Islet precursor cell (in vitro differentiated cells): ENCODE data around the gene DOCK8.
"Not testable (repeated sequence)": the region's sequence is repeated elsewhere in the genome, so short reads cannot be mapped to it uniquely, and the experiment has no call there.

Experiments
- DNase-seq: peaks from one replicate; pipeline ENCODE4 v3.0.0-alpha.2; 2018

DOCK8 gene

GRCh38 chr9:373759-374206 lies 159.1 kb downstream of the DOCK8 start:
- no peak for DNase-seq

- DNase-seq = no peak
Measured at GRCh38 chr9:374736-375135, 160.1 kb downstream of the DOCK8 start.

GRCh38 chr9:376115-376514 lies 161.4 kb downstream of the DOCK8 start:
- DNase-seq = no peak

GRCh38 chr9:378263-378662 lies 163.6 kb downstream of the DOCK8 start:
- DNase-seq = no peak

- no peak for DNase-seq
Measured at GRCh38 chr9:382383-382782, 167.7 kb downstream of the DOCK8 start.

GRCh38 chr9:385818-386398 lies 171.2 kb downstream of the DOCK8 start:
- peak; percentile 78 for DNase-seq

- DNase-seq = no peak
Measured at GRCh38 chr9:389159-389558, 174.5 kb downstream of the DOCK8 start.

GRCh38 chr9:389758-390157 lies 175.1 kb downstream of the DOCK8 start:
- no peak for DNase-seq

GRCh38 chr9:392077-392804 lies 177.6 kb downstream of the DOCK8 start:
- no peak for DNase-seq

GRCh38 chr9:394347-395052 lies 179.8 kb downstream of the DOCK8 start:
- DNase-seq = no peak

GRCh38 chr9:396396-396795 lies 181.7 kb downstream of the DOCK8 start:
- no peak for DNase-seq

GRCh38 chr9:398085-398484 lies 183.4 kb downstream of the DOCK8 start:
- DNase-seq = no peak

- no peak for DNase-seq
Measured at GRCh38 chr9:401223-401622, 186.6 kb downstream of the DOCK8 start.

- DNase-seq = no peak
Measured at GRCh38 chr9:404234-404633, 189.6 kb downstream of the DOCK8 start.

GRCh38 chr9:405341-405740 lies 190.7 kb downstream of the DOCK8 start:
- no peak for DNase-seq

- DNase-seq = no peak
Measured at GRCh38 chr9:406886-407654, 192.4 kb downstream of the DOCK8 start.

- DNase-seq = not testable (repeated sequence)
Measured at GRCh38 chr9:409655-410054, 195.0 kb downstream of the DOCK8 start.

GRCh38 chr9:414595-414994 lies 199.9 kb downstream of the DOCK8 start:
- no peak for DNase-seq

GRCh38 chr9:419571-420171 lies 205.0 kb downstream of the DOCK8 start:
- no peak for DNase-seq

- DNase-seq = no peak
Measured at GRCh38 chr9:421896-422295, 207.2 kb downstream of the DOCK8 start.

GRCh38 chr9:426264-426663 lies 211.6 kb downstream of the DOCK8 start:
- DNase-seq = no peak

GRCh38 chr9:426976-427375 lies 212.3 kb downstream of the DOCK8 start:
- no peak for DNase-seq

- DNase-seq = no peak
Measured at GRCh38 chr9:431701-432100, 217.0 kb downstream of the DOCK8 start.
